GM10248 (cell line): ENCODE results near the gene DPY19L2.
"Not testable (repeated sequence)": the region's sequence is repeated elsewhere in the genome, so short reads cannot be mapped to it uniquely, and the experiment has no call there.

Experiments
- CTCF ChIA-PET: fragments of 300-600 bp; sonication (Branson Sonifier 250); formaldehyde crosslinking; extraction: SDS; loops from one replicate; lab custom pipeline; 2021; ENCODE audit warnings: antibody characterized with exemption; lab: Yijun Ruan, JAX
- POLR2A ChIA-PET: fragments of 350-650 bp; sonication (Branson Sonifier 250); formaldehyde crosslinking; extraction: SDS; loops from one replicate; lab custom pipeline; 2020; ENCODE audit warnings: antibody characterized with exemption; lab: Yijun Ruan, JAX
- DNase-seq: peaks from one replicate; pipeline ENCODE4 v3.0.0; 2012; ENCODE audit errors: extremely low spot score
- CTCF ChIP-seq: IDR thresholded peaks from 2 replicates; pipeline ENCODE4 v1.5.1; 2012; ENCODE audit warnings: mild to moderate bottlenecking, low read depth; ENCODE audit errors: extremely low read depth, missing control alignments, control extremely low read depth

The DPY19L2 gene

GRCh38 chr12:63668028-63668799 lies at the start of gene DPY19L2:
Gene DPY19L2, minus strand, starts transcription at chr12:63668493. Its CDS starts 100 bp downstream, at chr12:63668393.
- ChIA-PET POLR2A (no interaction called here), CTCF (interaction anchor here (1.2 kb wide), 1 partner anchor 588 kb away, joined by 3 read pairs; no protein-coding TSS in a partner anchor)
- TF ChIP-seq CTCF: no peak
- DNase-seq: peak; percentile 23

GRCh38 chr12:63716891-63717290 lies 48.6 kb upstream of the DPY19L2 start:
- DNase-seq, CTCF ChIA-PET, POLR2A ChIA-PET: not testable (repeated sequence)

- CTCF ChIA-PET, POLR2A ChIA-PET, DNase-seq: not testable (repeated sequence)
Observed at GRCh38 chr12:63715107-63715625, 46.9 kb upstream of the DPY19L2 start.

- DNase-seq, CTCF ChIA-PET, POLR2A ChIA-PET: not testable (repeated sequence)
Observed at GRCh38 chr12:63714409-63714808, 46.1 kb upstream of the DPY19L2 start.

GRCh38 chr12:63713681-63714075 lies 45.4 kb upstream of the DPY19L2 start:
- DNase-seq, CTCF ChIA-PET, POLR2A ChIA-PET: not testable (repeated sequence)

- POLR2A ChIA-PET, CTCF ChIA-PET, DNase-seq: not testable (repeated sequence)
Observed at GRCh38 chr12:63712979-63713680, 44.8 kb upstream of the DPY19L2 start.

- CTCF ChIA-PET, DNase-seq, POLR2A ChIA-PET: not testable (repeated sequence)
Observed at GRCh38 chr12:63712376-63712974, 44.2 kb upstream of the DPY19L2 start.

- DNase-seq, POLR2A ChIA-PET, CTCF ChIA-PET: not testable (repeated sequence)
Observed at GRCh38 chr12:63711339-63711738, 43.0 kb upstream of the DPY19L2 start.

- ChIA-PET POLR2A (no interaction called here), CTCF (no interaction called here)
- TF ChIP-seq CTCF: no peak
- DNase-seq: no peak
Observed at GRCh38 chr12:63706336-63706735, 38.0 kb upstream of the DPY19L2 start.

GRCh38 chr12:63699678-63700382 lies 31.5 kb upstream of the DPY19L2 start:
- CTCF ChIA-PET, DNase-seq, POLR2A ChIA-PET: not testable (repeated sequence)

- DNase-seq, CTCF ChIA-PET, POLR2A ChIA-PET: not testable (repeated sequence)
Observed at GRCh38 chr12:63699011-63699410, 30.7 kb upstream of the DPY19L2 start.

- POLR2A ChIA-PET, DNase-seq, CTCF ChIA-PET: not testable (repeated sequence)
Observed at GRCh38 chr12:63690837-63691236, 22.5 kb upstream of the DPY19L2 start.

- POLR2A ChIA-PET, DNase-seq, CTCF ChIA-PET: not testable (repeated sequence)
Observed at GRCh38 chr12:63689141-63689540, 20.8 kb upstream of the DPY19L2 start.

GRCh38 chr12:63686623-63687022 lies 18.3 kb upstream of the DPY19L2 start:
- DNase-seq, POLR2A ChIA-PET, CTCF ChIA-PET: not testable (repeated sequence)

- DNase-seq, POLR2A ChIA-PET, CTCF ChIA-PET: not testable (repeated sequence)
Observed at GRCh38 chr12:63685789-63686188, 17.5 kb upstream of the DPY19L2 start.
